Coronary artery (tissue), 2 donors: ENCODE results near the gene PEPD.

Experiments used
- DNase-seq: peaks from one replicate; pipeline ENCODE4 v3.0.0-alpha.2; 2017; ENCODE audit warnings: low spot score
- H3K27ac ChIP-seq, 2 donors: fragments of 200-600 bp; sonication (generic); one replicate each; pipeline ENCODE4 v1.5.1; 2016 to 2019
- H3K4me3 ChIP-seq: fragments of 200-600 bp; sonication (generic); 2 replicates; pipeline ENCODE4 v1.5.1; 2016; ENCODE audit warnings: mild to moderate bottlenecking, moderate library complexity
- TF ChIP-seq, protein P1 (sequence below): fragments of 200-600 bp; sonication (generic); IDR thresholded peaks from one replicate; pipeline ENCODE4 v1.5.1; 2019; ENCODE audit warnings: antibody characterized with exemption

Gene PEPD

DNA sequence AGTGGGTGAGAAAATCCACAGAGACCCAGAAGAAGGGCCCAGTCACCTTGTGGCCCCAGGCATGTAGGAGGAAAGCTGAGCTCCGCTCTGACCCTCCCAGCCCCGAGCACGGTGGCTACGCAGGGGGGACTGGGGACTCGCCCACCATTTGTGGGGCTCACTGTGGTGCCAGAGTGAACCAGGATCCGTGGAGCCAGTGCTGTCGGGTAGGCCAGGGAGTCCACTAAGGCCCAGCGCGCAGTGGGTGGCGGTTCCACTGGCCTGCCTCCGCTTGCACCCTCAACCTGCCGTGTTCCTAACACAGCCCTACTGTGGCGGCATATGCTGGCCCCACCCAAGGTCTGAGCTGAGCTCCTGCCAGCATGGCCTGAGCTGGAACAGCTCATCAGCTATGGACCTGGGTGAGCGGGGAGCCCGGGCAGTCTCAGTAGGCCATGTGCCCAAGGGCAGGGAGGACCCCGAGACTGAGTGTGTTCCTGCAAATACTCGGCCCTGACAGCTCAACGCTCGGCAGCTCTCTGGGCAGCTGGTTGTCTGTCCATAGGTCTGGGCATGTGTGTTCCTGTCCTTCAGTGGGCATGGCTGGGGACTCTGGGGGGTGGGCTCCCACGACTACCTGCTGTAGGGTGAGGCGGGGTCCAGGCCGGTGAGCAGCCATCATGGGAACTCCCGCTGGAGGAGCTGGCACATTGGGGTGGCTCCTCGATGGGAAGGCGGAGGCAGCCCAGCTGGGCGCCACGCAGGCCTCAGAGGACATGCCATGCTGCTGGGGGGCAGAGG, 111.5 kb downstream of the PEPD start:
- Histone ChIP-seq H3K4me3 (no peak overlapping the region), H3K27ac (no peak overlapping the region)
- no peak for DNase-seq
- TF ChIP-seq, protein P1, sequence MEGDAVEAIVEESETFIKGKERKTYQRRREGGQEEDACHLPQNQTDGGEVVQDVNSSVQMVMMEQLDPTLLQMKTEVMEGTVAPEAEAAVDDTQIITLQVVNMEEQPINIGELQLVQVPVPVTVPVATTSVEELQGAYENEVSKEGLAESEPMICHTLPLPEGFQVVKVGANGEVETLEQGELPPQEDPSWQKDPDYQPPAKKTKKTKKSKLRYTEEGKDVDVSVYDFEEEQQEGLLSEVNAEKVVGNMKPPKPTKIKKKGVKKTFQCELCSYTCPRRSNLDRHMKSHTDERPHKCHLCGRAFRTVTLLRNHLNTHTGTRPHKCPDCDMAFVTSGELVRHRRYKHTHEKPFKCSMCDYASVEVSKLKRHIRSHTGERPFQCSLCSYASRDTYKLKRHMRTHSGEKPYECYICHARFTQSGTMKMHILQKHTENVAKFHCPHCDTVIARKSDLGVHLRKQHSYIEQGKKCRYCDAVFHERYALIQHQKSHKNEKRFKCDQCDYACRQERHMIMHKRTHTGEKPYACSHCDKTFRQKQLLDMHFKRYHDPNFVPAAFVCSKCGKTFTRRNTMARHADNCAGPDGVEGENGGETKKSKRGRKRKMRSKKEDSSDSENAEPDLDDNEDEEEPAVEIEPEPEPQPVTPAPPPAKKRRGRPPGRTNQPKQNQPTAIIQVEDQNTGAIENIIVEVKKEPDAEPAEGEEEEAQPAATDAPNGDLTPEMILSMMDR: no peak

DNA sequence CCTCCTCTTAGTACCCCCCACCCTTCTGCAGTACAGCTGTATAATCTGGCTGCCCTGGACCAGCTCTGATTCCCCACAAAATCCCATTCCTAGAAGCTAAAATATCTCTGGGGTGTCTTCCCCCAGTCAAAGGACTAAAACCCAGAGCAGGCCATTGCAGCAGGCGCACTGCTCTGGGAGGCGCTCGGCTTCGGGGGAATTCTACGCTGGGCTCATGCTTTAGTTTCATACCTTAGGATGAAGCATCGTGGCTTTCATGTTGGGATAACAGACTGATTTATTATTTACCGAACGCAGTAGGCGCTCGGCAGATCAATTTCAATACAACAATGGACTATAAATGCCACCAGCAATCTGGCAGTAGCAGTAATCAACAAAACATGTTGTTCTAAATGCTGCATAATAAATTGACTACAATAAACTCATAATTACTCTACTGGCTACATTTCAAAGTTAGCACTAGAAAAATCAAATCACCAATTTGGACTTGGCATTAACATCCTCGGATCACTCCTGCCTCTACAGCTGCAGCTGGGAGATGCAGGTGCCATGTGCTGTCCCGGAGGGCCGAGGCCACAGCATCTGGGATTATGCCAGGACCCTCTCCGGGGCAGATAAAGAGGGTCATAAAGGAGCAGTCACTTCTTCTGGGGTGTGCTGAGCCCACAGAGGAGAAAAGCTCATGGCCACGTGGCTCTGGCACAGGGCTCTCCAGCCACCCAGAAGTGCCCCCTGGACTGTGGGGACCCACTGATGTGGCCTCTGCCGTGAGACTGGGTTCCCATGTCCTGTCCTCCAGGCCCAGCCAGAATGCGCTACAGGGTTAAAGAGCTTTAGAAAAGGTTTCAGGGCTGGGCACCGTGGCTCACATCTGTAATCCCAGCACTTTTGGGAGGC, 112.8 kb downstream of the PEPD start:
- TF ChIP-seq, protein P1: no peak
- no peak overlapping the region for H3K4me3 ChIP-seq
- no peak for DNase-seq
- no peak overlapping the region for H3K27ac ChIP-seq

DNA sequence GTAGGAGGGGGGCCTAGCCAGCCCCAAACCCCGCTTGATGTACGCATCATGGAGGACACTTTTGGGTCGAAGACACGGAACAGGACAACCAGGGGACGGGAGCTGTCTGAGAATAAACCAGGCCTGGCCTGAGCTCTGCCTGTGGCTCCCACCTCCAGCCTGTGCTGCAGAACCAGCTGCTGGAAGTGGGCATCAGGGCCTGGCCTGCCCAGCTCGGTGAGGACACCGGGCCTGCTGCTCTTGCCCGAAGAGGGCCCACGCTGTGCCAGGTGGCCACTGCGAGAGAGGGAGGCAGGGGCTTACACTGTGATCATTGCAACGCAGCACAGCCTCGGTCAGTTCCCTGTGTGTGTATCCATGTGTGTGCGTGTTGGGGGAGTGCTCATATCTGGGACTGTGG, 113.5 kb downstream of the PEPD start:
- TF ChIP-seq, protein P1: no peak
- Histone ChIP-seq H3K27ac (no peak overlapping the region), H3K4me3 (no peak overlapping the region)
- no peak for DNase-seq

DNA sequence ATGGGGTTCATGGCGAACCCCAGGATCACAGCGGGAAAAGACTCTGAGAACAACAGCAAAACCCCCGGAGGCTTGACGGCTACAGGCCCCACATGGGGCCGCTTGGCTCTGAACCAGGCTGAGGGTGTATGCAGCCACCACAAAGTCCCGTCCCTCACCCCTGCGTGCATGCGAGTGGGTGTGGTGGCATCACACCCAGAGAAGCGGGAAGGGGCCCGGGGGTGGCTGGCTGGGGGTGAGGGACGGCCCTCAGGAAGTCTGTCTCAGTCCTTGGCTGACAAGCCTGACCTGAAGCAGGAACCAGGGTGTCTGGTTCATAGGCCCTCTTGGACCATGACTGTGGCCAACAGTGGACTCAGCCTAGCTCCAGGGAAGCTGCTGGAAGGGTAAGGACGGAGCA, 113.9 kb downstream of the PEPD start:
- TF ChIP-seq, protein P1: no peak
- Histone ChIP-seq H3K27ac (no peak overlapping the region), H3K4me3 (no peak overlapping the region)
- no peak for DNase-seq

DNA sequence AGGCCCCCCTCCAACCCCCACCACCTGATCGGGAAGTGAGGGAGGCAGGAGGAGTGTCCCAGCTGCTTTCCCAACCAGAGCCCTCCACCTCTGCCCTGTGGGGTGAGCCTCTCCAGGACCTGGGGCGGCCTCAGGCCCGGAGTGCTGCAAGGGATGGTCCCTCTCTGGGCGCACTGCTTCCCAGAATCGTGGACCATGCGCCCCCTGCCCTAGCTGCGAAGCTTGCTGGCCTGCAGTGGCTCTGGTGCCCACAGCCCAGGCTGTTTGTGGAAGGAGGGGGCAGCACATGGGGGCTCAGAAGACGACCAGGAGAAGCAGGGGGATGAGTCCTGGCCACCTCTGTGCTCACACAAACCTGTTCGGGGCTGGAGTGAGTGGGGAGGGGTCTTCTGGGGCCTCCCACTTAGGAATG, 114.4 kb downstream of the PEPD start:
- TF ChIP-seq, protein P1: peak; percentile 20
- no peak overlapping the region for H3K4me3 ChIP-seq
- DNase-seq: no peak
- no peak overlapping the region for H3K27ac ChIP-seq

DNA sequence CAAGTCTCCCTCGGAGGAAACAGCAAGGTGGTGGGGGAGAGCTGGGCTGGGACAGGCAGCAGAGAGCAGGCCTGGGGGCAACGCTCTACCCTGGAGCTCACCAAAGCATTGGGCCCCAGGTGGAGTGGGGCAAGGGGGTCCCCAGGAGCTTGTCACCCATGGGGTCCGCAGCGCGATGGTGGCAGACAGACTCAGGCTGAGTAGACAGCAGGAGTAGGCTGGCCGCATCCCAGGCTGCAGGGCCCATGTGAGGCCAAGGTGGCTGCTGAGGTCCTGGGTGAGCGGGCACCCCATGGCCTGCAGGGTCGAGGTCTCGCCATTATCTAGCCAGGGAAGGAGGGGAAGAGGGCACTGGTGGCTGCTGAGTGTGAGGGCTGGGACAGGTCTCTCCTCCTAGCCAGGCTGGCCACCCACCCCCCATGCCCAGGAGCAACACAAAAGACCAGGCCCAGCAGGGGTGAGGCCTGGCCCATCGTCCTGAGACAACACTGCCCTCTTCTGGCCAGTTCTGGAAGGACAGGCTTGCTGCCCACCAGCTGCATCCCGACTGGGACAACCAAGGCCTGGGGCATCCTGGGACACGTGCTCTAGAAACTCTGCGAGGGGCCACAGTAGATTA, 115.0 kb downstream of the PEPD start:
- TF ChIP-seq, protein P1: peak; percentile 97

More for the DNA sequence above, 115.0 kb downstream of the PEPD start:
- Histone ChIP-seq H3K27ac (no peak overlapping the region), H3K4me3 (no peak overlapping the region)
- no peak for DNase-seq
